ENCODE measurements around the gene TNIK.
A peak's percentile ranks its signal among the peaks of the same experiment; 100 is the strongest.
"Not testable (repeated sequence)": the region's sequence is repeated elsewhere in the genome, so short reads cannot be mapped to it uniquely, and the experiment has no call there.

Gene TNIK

GRCh38 chr3:171383206-171384018, 76.8 kb downstream of the TNIK start:
- no peak for DNase-seq

- not testable (repeated sequence) for DNase-seq
These were observed 77.9 kb downstream of the TNIK start for GRCh38 chr3:171382347-171382746.

GRCh38 chr3:171380711-171381425, 79.3 kb downstream of the TNIK start:
- no peak for DNase-seq

- no peak for DNase-seq
These were observed 80.2 kb downstream of the TNIK start for GRCh38 chr3:171379961-171380483.

GRCh38 chr3:171379281-171379680, 80.9 kb downstream of the TNIK start:
- no peak for DNase-seq

- DNase-seq = no peak
These were observed 81.6 kb downstream of the TNIK start for GRCh38 chr3:171378586-171378985.

GRCh38 chr3:171377859-171378258, 82.3 kb downstream of the TNIK start:
- DNase-seq = peak; percentile 17

GRCh38 chr3:171376596-171376947, 83.6 kb downstream of the TNIK start:
- no peak for DNase-seq

GRCh38 chr3:171375666-171376595, 84.3 kb downstream of the TNIK start:
- peak; percentile 73 for DNase-seq

GRCh38 chr3:171374661-171375285, 85.4 kb downstream of the TNIK start:
- DNase-seq = no peak

- no peak for DNase-seq
These were observed 85.9 kb downstream of the TNIK start for GRCh38 chr3:171374260-171374659.

- no peak for DNase-seq
These were observed 86.5 kb downstream of the TNIK start for GRCh38 chr3:171373711-171374110.

- DNase-seq = no peak
These were observed 87.5 kb downstream of the TNIK start for GRCh38 chr3:171372694-171373093.

GRCh38 chr3:171371354-171371753, 88.9 kb downstream of the TNIK start:
- DNase-seq = no peak

- DNase-seq = no peak
These were observed 91.0 kb downstream of the TNIK start for GRCh38 chr3:171369156-171369555.

- not testable (repeated sequence) for DNase-seq
These were observed 93.5 kb downstream of the TNIK start for GRCh38 chr3:171366738-171367137.

- no peak for DNase-seq
These were observed 94.2 kb downstream of the TNIK start for GRCh38 chr3:171366043-171366442.

- no peak for DNase-seq
These were observed 94.7 kb downstream of the TNIK start for GRCh38 chr3:171365489-171365888.

GRCh38 chr3:171364500-171364899, 95.7 kb downstream of the TNIK start:
- no peak for DNase-seq

GRCh38 chr3:171363202-171363601, 97.0 kb downstream of the TNIK start:
- no peak for DNase-seq

GRCh38 chr3:171362575-171362974, 97.6 kb downstream of the TNIK start:
- no peak for DNase-seq

- DNase-seq = no peak
These were observed 101.4 kb downstream of the TNIK start for GRCh38 chr3:171358881-171359198.
